ENCODE data around the gene GRM4.

GRM4 gene

DNA sequence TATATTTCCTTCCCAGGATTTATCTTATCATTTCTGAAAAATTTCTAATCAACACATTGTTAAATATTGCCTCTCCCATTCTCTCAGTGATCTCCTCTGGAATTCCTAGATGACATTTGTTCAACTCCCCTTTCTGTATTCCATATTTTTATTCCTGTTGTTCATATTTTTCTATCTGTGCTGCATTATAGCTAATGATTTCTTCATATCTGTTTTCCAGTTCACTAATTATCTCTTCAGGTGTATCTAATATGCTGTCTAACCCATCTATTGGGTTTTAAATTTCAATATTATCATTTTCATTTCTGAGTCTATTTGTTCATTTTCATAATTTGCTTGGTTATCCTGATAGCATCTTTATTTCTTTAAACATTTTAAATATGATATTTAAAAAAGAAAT lies 141.9 kb downstream of the GRM4 start:
- no peak for TF ChIP-seq CTCF (IDR thresholded peaks at IDR 0.05; ENCODE audit: low read depth, low read length, missing control alignments)
- no peak for DNase-seq (ENCODE audit: low read depth)
- no peak overlapping the region for H3K4me3 ChIP-seq (ENCODE audit: low read depth, low read length)
- in situ Hi-C loops (cut with HindIII; ENCODE audit: low sequenced_read_pairs): no loop called here

- H3K4me3 ChIP-seq (ENCODE audit: low read depth, low read length): no peak overlapping the region
- no peak for TF ChIP-seq CTCF (IDR thresholded peaks at IDR 0.05; ENCODE audit: low read depth, low read length, missing control alignments)
- no peak for DNase-seq (ENCODE audit: low read depth)
- in situ Hi-C loops (cut with HindIII; ENCODE audit: low sequenced_read_pairs): no loop called here
Measured at GRCh38 chr6:34001706-34002621, 143.9 kb downstream of the GRM4 start.

- TF ChIP-seq CTCF (IDR thresholded peaks at IDR 0.05; ENCODE audit: low read depth, low read length, missing control alignments): no peak
Measured at GRCh38 chr6:34000281-34000680, 145.6 kb downstream of the GRM4 start.

DNA sequence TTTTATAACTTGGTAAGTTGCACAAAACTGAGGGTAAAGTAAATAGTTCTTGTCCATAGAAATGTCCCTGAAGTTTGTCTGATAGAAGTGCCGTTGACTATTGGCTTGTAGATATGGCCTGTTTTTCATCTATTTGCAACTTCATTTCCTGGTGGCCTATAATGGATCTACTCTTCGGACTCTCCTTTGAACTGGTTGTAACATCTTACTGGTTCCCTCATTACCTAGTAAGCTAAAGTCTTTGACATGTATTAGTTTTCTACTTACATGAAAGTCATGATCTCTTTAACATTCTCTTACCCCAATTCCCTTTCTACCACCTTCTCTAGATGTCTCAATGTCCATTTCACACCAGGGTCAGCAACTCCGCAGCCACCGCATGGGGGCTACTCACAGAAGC lies 146.3 kb downstream of the GRM4 start:
- no peak for DNase-seq (ENCODE audit: low read depth)
- in situ Hi-C loops (cut with HindIII; ENCODE audit: low sequenced_read_pairs): no loop called here
- TF ChIP-seq CTCF (IDR thresholded peaks at IDR 0.05; ENCODE audit: low read depth, low read length, missing control alignments): no peak
- H3K4me3 ChIP-seq (ENCODE audit: low read depth, low read length): no peak overlapping the region

More at GRCh38 chr6:34000281-34000680, 145.6 kb downstream of the GRM4 start:
- in situ Hi-C loops (cut with HindIII; ENCODE audit: low sequenced_read_pairs): no loop called here
- DNase-seq (ENCODE audit: low read depth): no peak
- no peak overlapping the region for H3K4me3 ChIP-seq (ENCODE audit: low read depth, low read length)

DNA sequence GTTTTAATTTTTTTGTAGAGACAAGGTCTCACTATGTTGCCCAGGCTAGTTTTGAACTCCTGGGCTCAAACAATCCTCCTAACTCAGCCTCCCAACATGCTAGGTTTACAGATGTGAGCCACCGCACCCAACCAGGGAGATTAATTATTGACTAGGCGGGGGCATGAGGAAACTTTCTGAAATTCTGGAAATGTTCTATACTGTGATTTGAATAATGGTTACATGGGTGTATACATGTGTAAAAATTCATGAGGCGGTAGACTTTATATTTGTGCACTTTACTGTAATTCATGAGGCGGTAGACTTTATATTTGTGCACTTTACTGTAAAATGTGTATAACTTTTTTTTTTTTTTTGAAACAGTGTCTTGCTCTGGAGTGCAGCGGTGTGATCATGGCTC lies 147.2 kb downstream of the GRM4 start:
- DNase-seq (ENCODE audit: low read depth): no peak
- TF ChIP-seq CTCF (IDR thresholded peaks at IDR 0.05; ENCODE audit: low read depth, low read length, missing control alignments): no peak
- in situ Hi-C loops (cut with HindIII; ENCODE audit: low sequenced_read_pairs): no loop called here
- H3K4me3 ChIP-seq (ENCODE audit: low read depth, low read length): no peak overlapping the region

DNA sequence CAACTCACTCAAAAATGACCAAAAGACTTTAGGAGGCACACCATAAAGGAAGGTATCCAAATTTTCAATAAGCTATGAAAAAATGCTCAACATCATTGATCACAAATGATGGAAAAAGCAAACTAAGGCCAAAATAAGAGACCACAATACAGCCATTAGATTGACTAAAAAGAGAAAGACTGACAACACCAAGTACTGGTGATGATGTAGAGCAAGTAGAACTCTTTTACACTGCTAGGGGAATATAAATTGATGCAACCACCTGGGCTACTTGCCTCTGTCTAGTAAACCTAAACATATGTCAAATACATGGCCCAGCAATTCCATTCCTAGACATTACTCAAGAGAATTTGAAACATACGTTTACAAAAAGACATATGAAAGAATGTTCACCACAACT lies 148.6 kb downstream of the GRM4 start:
- TF ChIP-seq CTCF (IDR thresholded peaks at IDR 0.05; ENCODE audit: low read depth, low read length, missing control alignments): no peak
- no peak overlapping the region for H3K4me3 ChIP-seq (ENCODE audit: low read depth, low read length)
- DNase-seq (ENCODE audit: low read depth): no peak
- in situ Hi-C loops (cut with HindIII; ENCODE audit: low sequenced_read_pairs): no loop called here
